Pancreas (tissue), 10 donors: ENCODE data around the gene KMT2A. TPM values are rescaled to one million over a fixed set of nuclear protein-coding genes. Genes with fewer than 3 reads are reported as not detected.

ENCODE experiments used
- ATAC-seq, 4 donors: fragments of 200-7000 bp; cut with Tn5 transposase; one replicate each; pipeline versions ENCODE4 v1.8.0 to v1.9.1; 2020; ENCODE audit warnings: mild to moderate bottlenecking in 4 of 4, moderate library complexity in 4 of 4
- DNase-seq, 6 donors: peaks; one replicate each; pipeline ENCODE4 v3.0.0-alpha.2; 2020
- FAIRE-seq: peaks from 2 replicates; lab custom pipeline; 2012; peaks lifted over from hg19 to GRCh38; lab: Jason Lieb, UNC
- H3K27ac ChIP-seq, 4 donors: fragments of 200-600 bp; sonication (generic); 1 replicate in 3 of 4; 2 replicates in 1 of 4; pipeline versions ENCODE4 v1.5.0 to v1.8.0; 2020
- H3K27me3 ChIP-seq, 4 donors: fragments of 200-600 bp; one replicate each; pipeline ENCODE4 v1.8.0; 2021
- H3K36me3 ChIP-seq, 3 donors: fragments of 200-600 bp; sonication (generic) in 1 of 3; one replicate each; pipeline versions ENCODE4 v1.5.0 to v1.8.0; 2020 to 2021
- H3K4me1 ChIP-seq, 3 donors: fragments of 200-600 bp; one replicate each; pipeline ENCODE4 v1.8.0; 2021
- H3K4me3 ChIP-seq, 4 donors: fragments of 200-600 bp; sonication (generic) in 2 of 4; one replicate each; pipeline versions ENCODE4 v1.5.0 to v1.8.0; 2020 to 2021
- H3K9me3 ChIP-seq, 4 donors: fragments of 200-600 bp; one replicate each; pipeline ENCODE4 v1.8.0; 2021
- CTCF ChIP-seq, 4 donors: fragments of 200-600 bp; sonication (generic) in 3 of 4; IDR thresholded peaks; one replicate each; pipeline versions ENCODE4 v1.5.0 to v1.8.0; 2021; ENCODE audit warnings: antibody characterized with exemption in 4 of 4
- WGBS, 2 donors: extraction: QIAGEN DNeasy Blood & Tissue Kit; methylation state at CpG; one replicate each; pipeline ENCODE4 v1.1.7; 2013; 5-methylcytosine and 5-hydroxymethylcytosine counted together
- intact Hi-C, 3 donors: fragments of 100-400 bp; cut with DNase I; formaldehyde crosslinking; loops; one replicate each; pipeline versions ENCODE4 v1.11.1 to v1.14.2; 2022
- polyA plus RNA-seq, 2 donors: library from polyadenylated mRNA; stranded (reverse); fragments of 200-250 nt; gene quantifications; one replicate each; pipeline ENCODE4 v1.2.3, GENCODE V29; 2013
- total RNA-seq, 6 donors: library from RNA; stranded (reverse); fragmentation: NEBNext Ultra II Directional in 4 of 6; extraction: Animal tissue kit (Norgen Biotek cat#: 25700) in 4 of 6; gene quantifications; one replicate each; pipeline versions ENCODE4 v1.2.1 to v1.2.4, GENCODE V29; 2021 to 2023
- donor health status: healthy with polysubstance abuse.
- donor health status: DM: no; HTN: no; CAD: no; lungs with moderate emphysema.
- donor health status: DM: no; HTN: no; CAD: no.
- donor health status: control.
- donor health status: control.
- donor health status: Bipolar disorder and iron deficiency.
- donor health status: DM: yes; HTN: yes; CAD: no.
- donor health status: DM: no; HTN: no; CAD: no.
- donor health status: DM: no; HTN: no; CAD: no.
- donor health status: DM: yes; HTN: yes; CAD: no.

KMT2A gene
- total and polyA plus RNA-seq, 8 donors: 13.9 to 46.3 (median 32.4) TPM

- Histone ChIP-seq H3K36me3 (peaks cover 0 to 71% (median 37%) of the 10 kb centered on the region in 3 donors), H3K4me1 (no peaks in the 10 kb centered on the region), H3K27me3 (no peaks in the 10 kb centered on the region), H3K27ac (no peak overlapping the region), H3K9me3 (no peaks in the 10 kb centered on the region), H3K4me3 (no peak overlapping the region)
- DNase-seq (no peak), FAIRE-seq (no peak), ATAC-seq (peak in 2 of 4 donors; percentile 39 to 47)
- WGBS, 2 donors: 82 to 84% methylated on average over 7 of the region's 7 CpGs
- intact Hi-C loops: no loop called here
- TF ChIP-seq CTCF (IDR thresholded peaks at IDR 0.05): no peak
Measured at GRCh38 chr11:118514103-118514502, 77.8 kb downstream of the KMT2A start.

DNA sequence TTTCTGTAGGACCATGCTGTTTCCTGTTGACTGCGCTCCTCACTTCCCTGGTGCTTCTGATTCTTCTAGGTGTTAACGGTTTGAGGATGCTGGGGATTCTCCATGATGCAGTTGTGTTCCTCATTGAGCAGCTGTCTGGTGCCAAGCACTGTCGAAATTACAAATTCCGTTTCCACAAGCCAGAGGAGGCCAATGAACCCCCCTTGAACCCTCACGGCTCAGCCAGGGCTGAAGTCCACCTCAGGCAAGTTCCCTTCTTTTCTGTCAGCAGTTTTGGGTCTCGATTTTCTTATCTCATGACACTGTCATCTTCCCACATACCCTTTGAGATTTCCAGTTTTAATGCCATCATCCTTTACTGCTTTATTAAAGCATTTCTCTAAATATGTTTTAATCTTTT, 83.3 kb downstream of the KMT2A start:
- Histone ChIP-seq H3K36me3 (peaks cover 7 to 54% (median 11%) of the 10 kb centered on the region in 3 donors), H3K9me3 (no peaks in the 10 kb centered on the region), H3K4me3 (no peak overlapping the region), H3K27ac (no peak overlapping the region), H3K4me1 (no peaks in the 10 kb centered on the region), H3K27me3 (no peaks in the 10 kb centered on the region)
- ATAC-seq: no peak
- intact Hi-C loops: no loop called here
- DNase-seq: no peak
- TF ChIP-seq CTCF (IDR thresholded peaks at IDR 0.05): no peak
- FAIRE-seq: no peak
- WGBS, 2 donors: 83 to 87% methylated on average over 6 of the region's 6 CpGs

DNA sequence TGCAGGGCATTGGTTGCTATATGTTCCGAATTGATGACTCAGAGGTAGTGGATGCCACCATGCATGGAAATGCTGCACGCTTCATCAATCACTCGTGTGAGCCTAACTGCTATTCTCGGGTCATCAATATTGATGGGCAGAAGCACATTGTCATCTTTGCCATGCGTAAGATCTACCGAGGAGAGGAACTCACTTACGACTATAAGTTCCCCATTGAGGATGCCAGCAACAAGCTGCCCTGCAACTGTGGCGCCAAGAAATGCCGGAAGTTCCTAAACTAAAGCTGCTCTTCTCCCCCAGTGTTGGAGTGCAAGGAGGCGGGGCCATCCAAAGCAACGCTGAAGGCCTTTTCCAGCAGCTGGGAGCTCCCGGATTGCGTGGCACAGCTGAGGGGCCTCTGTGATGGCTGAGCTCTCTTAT, 85.6 kb downstream of the KMT2A start:
- Histone ChIP-seq H3K36me3 (peaks cover 7 to 40% (median 11%) of the 10 kb centered on the region in 3 donors), H3K27ac (no peak overlapping the region), H3K4me1 (no peaks in the 10 kb centered on the region), H3K4me3 (no peak overlapping the region), H3K9me3 (no peaks in the 10 kb centered on the region), H3K27me3 (no peaks in the 10 kb centered on the region)
- intact Hi-C loops: no loop called here
- TF ChIP-seq CTCF (IDR thresholded peaks at IDR 0.05): no peak
- DNase-seq (no peak), ATAC-seq (no peak), FAIRE-seq (no peak)
- WGBS, 2 donors: 80 to 84% methylated on average over 13 of the region's 13 CpGs

GRCh38 chr11:118522571-118523072, 86.3 kb downstream of the KMT2A start:
- H3K27ac ChIP-seq: no peak overlapping the region
- 49% methylated on average over 6 of the region's 6 CpGs for WGBS, 2 donors
- no peaks in the 10 kb centered on the region for H3K4me1 ChIP-seq
- TF ChIP-seq CTCF (IDR thresholded peaks at IDR 0.05): no peak
- intact Hi-C loops: no loop called here
- DNase-seq (no peak), ATAC-seq (peak in 3 of 4 donors; percentile 61 to 86 (median 80)), FAIRE-seq (no peak)
- H3K36me3 ChIP-seq: peaks cover 7 to 36% (median 11%) of the 10 kb centered on the region in 3 donors
- H3K9me3 ChIP-seq: no peaks in the 10 kb centered on the region
- no peak overlapping the region for H3K4me3 ChIP-seq
- no peaks in the 10 kb centered on the region for H3K27me3 ChIP-seq

DNA sequence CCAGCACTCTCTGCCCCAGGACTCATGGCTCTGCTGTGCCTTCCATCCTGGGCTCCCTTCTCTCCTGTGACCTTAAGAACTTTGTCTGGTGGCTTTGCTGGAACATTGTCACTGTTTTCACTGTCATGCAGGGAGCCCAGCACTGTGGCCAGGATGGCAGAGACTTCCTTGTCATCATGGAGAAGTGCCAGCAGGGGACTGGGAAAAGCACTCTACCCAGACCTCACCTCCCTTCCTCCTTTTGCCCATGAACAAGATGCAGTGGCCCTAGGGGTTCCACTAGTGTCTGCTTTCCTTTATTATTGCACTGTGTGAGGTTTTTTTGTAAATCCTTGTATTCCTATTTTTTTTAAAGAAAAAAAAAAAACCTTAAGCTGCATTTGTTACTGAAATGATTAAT, 88.1 kb downstream of the KMT2A start:
- peaks cover 7 to 30% (median 11%) of the 10 kb centered on the region in 3 donors for H3K36me3 ChIP-seq
- no peak for TF ChIP-seq CTCF (IDR thresholded peaks at IDR 0.05)

More for the DNA sequence above, 88.1 kb downstream of the KMT2A start:
- no peak overlapping the region for H3K27ac ChIP-seq
- H3K4me3 ChIP-seq: no peak overlapping the region
- peak in 2 of 4 donors; percentile 18 to 25 for ATAC-seq
- no peaks in the 10 kb centered on the region for H3K27me3 ChIP-seq
- peaks cover 0 to 1% (median 0%) of the 10 kb centered on the region in 3 donors for H3K4me1 ChIP-seq
- no peaks in the 10 kb centered on the region for H3K9me3 ChIP-seq
- no peak for DNase-seq
- intact Hi-C loops: no loop called here
- FAIRE-seq: no peak
